B cell (primary cell): ENCODE measurements around the gene UBR1.

ENCODE experiments used
- EZH2 ChIP-seq: IDR thresholded peaks from 2 replicates; pipeline ENCODE4 v1.6.1; 2012; ENCODE audit warnings: borderline replicate concordance, low read depth, mild to moderate bottlenecking, moderate library complexity, low read length; ENCODE audit not compliant: insufficient read depth, poor library complexity, severe bottlenecking
- TF ChIP-seq, protein P1 (sequence below): fragments of 200-600 bp; IDR thresholded peaks from one replicate; pipeline ENCODE4 v1.8.0; 2022; ENCODE audit warnings: antibody characterized with exemption, mild to moderate bottlenecking

DNA sequence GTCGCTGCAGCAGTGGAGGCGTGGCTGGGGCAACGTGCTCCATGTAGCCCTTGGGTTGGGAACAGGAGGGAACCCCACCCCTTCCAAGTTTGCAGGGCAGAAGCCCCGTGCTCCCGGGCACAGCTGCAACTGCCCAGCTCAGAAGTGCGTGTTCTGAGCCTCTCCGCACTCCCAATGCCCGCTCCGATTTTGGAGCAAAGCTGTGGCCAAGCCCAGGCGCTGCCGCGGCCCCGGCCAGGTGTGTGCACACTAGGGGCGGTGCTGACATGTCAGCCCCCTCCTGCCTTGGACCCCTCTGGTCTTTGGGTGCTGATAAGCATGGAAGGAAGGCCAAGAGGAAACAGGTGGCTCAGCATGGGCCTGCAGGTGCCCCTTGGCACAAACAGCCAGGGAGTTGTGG lies 97.7 kb downstream of the UBR1 start:
- TF ChIP-seq, protein P1, sequence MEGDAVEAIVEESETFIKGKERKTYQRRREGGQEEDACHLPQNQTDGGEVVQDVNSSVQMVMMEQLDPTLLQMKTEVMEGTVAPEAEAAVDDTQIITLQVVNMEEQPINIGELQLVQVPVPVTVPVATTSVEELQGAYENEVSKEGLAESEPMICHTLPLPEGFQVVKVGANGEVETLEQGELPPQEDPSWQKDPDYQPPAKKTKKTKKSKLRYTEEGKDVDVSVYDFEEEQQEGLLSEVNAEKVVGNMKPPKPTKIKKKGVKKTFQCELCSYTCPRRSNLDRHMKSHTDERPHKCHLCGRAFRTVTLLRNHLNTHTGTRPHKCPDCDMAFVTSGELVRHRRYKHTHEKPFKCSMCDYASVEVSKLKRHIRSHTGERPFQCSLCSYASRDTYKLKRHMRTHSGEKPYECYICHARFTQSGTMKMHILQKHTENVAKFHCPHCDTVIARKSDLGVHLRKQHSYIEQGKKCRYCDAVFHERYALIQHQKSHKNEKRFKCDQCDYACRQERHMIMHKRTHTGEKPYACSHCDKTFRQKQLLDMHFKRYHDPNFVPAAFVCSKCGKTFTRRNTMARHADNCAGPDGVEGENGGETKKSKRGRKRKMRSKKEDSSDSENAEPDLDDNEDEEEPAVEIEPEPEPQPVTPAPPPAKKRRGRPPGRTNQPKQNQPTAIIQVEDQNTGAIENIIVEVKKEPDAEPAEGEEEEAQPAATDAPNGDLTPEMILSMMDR = no peak
- no peak for TF ChIP-seq EZH2
